Esophagus squamous epithelium (tissue), 5 donors: ENCODE results near the gene MADCAM1. TPM values are rescaled to one million over a fixed set of nuclear protein-coding genes. Genes with fewer than 3 reads are reported as not detected.

Source experiments
- DNase-seq: peaks from one replicate; lab custom pipeline; 2025; lab: John Stamatoyannopoulos, UW
- H3K27ac ChIP-seq, 4 donors: fragments of 200-600 bp; sonication (generic); one replicate each; pipeline ENCODE4 v1.5.1; 2016 to 2019; ENCODE audit warnings: mild to moderate bottlenecking in 1 of 4
- H3K27me3 ChIP-seq, 4 donors: fragments of 200-600 bp; sonication (generic); 1 replicate in 3 of 4; 2 replicates in 1 of 4; pipeline versions ENCODE4 v1.5.1 to v1.6.0; 2017 to 2021; ENCODE audit warnings: antibody characterized with exemption in 1 of 4
- H3K36me3 ChIP-seq, 3 donors: fragments of 200-600 bp; sonication (generic); one replicate each; pipeline ENCODE4 v1.5.1; 2016 to 2019
- H3K4me1 ChIP-seq, 3 donors: fragments of 200-600 bp; sonication (generic); one replicate each; pipeline ENCODE4 v1.5.1; 2017 to 2019
- H3K4me3 ChIP-seq, 4 donors: fragments of 200-600 bp; sonication (generic); 1 replicate in 3 of 4; 2 replicates in 1 of 4; pipeline ENCODE4 v1.5.1; 2016 to 2019; ENCODE audit warnings: mild to moderate bottlenecking in 2 of 4, moderate library complexity in 1 of 4
- H3K9me3 ChIP-seq, 3 donors: fragments of 200-600 bp; sonication (generic); one replicate each; pipeline ENCODE4 v1.5.1; 2016 to 2019
- POLR2A ChIP-seq, 4 donors: fragments of 450-650 bp; IDR thresholded peaks; one replicate each; pipeline ENCODE4 v1.6.1; 2017; ENCODE audit warnings: antibody characterized with exemption in 4 of 4, mild to moderate bottlenecking in 4 of 4, moderate library complexity in 3 of 4
- WGBS, 2 donors: methylation state at CpG; one replicate each; pipeline ENCODE4 v1.1.5; 2018; 5-methylcytosine and 5-hydroxymethylcytosine counted together
- intact Hi-C: fragments of 100-400 bp; cut with DNase I; formaldehyde crosslinking; loops from one replicate; pipeline ENCODE4 v1.15.0; 2022
- total RNA-seq, 4 donors: library from RNA; depleted of rRNA; stranded (reverse); fragments of >200 nt; gene quantifications; one replicate each; pipeline ENCODE4 v1.1.0, GENCODE V29; 2016
- TF ChIP-seq, protein P1 (sequence below), 6 experiments: fragments of 450-650 bp in 4 of 6; fragments of 200-600 bp in 2 of 6; sonication (generic) in 2 of 6; IDR thresholded peaks; one replicate each; pipeline ENCODE4 v1.5.1; 2016 to 2019; ENCODE audit warnings: antibody characterized with exemption in 6 of 6, mild to moderate bottlenecking in 4 of 6, moderate library complexity in 4 of 6
- donor health status: DM: yes; HTN: yes; CAD: no.

Gene MADCAM1
- total RNA-seq, 4 donors from 2014 or later: 0.19 to 0.40 TPM; not detected in 2

- 80 to 83% methylated on average over 19 to 23 of the region's 40 CpGs for WGBS, 2 donors
- Histone ChIP-seq H3K4me1 (peaks cover 8 to 20% (median 13%) of the 10 kb centered on the region in 3 donors), H3K27ac (no peak overlapping the region), H3K9me3 (no peaks in the 10 kb centered on the region), H3K36me3 (peaks cover 20 to 75% (median 49%) of the 10 kb centered on the region in 3 donors), H3K27me3 (no peaks in the 10 kb centered on the region), H3K4me3 (no peak overlapping the region)
- TF ChIP-seq, protein P1, sequence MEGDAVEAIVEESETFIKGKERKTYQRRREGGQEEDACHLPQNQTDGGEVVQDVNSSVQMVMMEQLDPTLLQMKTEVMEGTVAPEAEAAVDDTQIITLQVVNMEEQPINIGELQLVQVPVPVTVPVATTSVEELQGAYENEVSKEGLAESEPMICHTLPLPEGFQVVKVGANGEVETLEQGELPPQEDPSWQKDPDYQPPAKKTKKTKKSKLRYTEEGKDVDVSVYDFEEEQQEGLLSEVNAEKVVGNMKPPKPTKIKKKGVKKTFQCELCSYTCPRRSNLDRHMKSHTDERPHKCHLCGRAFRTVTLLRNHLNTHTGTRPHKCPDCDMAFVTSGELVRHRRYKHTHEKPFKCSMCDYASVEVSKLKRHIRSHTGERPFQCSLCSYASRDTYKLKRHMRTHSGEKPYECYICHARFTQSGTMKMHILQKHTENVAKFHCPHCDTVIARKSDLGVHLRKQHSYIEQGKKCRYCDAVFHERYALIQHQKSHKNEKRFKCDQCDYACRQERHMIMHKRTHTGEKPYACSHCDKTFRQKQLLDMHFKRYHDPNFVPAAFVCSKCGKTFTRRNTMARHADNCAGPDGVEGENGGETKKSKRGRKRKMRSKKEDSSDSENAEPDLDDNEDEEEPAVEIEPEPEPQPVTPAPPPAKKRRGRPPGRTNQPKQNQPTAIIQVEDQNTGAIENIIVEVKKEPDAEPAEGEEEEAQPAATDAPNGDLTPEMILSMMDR (IDR thresholded peaks at IDR 0.05): no peak
- TF ChIP-seq POLR2A (IDR thresholded peaks at IDR 0.05): no peak
- intact Hi-C loops: no loop called here
- DNase-seq: no peak
Observed at GRCh38 chr19:538641-539428, 42.5 kb downstream of the MADCAM1 start.

GRCh38 chr19:539429-540030, 43.2 kb downstream of the MADCAM1 start:
- intact Hi-C loops: no loop called here
- Histone ChIP-seq H3K36me3 (peaks cover 20 to 75% (median 49%) of the 10 kb centered on the region in 3 donors), H3K4me3 (no peak overlapping the region), H3K27me3 (no peaks in the 10 kb centered on the region), H3K27ac (no peak overlapping the region), H3K4me1 (peaks cover 7 to 16% (median 9%) of the 10 kb centered on the region in 3 donors), H3K9me3 (no peaks in the 10 kb centered on the region)
- 83% methylated on average over 1 of the region's 30 CpGs; no CpG with 5 or more reads in 1 of the 2 donors for WGBS, 2 donors
- no peak for TF ChIP-seq POLR2A (IDR thresholded peaks at IDR 0.05)
- TF ChIP-seq, protein P1 (IDR thresholded peaks at IDR 0.05): no peak
- DNase-seq: no peak

DNA sequence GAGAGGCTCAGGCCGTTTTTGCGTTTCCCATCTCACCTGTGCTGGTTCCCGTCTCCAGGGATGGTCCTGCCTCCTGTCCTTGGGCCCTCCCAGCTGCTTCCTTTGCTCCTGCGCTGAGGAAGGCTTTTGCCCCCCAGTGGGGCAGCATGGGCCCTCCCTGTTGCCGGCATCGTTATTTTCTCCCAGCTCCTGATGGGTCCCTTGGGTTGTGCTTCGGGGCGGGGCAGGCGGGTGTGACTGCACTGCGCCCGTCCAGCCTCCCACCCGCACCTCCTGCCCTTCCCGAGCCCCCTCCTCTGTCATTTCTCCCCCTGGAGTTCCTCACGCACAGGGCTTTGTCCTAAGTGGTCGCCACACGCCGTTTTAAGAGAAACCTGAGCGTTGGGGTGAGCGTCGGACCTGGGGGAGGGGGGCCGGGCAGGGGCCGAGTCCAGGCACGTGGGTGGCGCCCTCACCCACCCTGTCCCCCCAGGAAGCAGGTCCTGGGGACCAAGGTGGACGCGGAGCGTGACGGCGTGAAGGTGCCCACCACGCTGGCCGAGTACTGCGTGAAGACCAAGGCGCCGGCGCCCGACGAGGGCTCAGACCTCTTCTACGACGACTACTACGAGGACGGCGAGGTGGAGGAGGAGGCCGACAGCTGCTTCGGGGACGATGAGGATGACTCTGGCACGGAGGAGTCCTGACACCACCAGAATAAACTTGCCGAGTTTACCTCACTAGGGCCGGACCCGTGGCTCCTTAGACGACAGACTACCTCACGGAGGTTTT, 44.8 kb downstream of the MADCAM1 start:
- H3K27ac ChIP-seq: no peak overlapping the region
- H3K4me3 ChIP-seq: no peak overlapping the region
- intact Hi-C loops: no loop called here
- DNase-seq: no peak
- H3K9me3 ChIP-seq: no peaks in the 10 kb centered on the region
- peaks cover 17 to 63% (median 46%) of the 10 kb centered on the region in 3 donors for H3K36me3 ChIP-seq
- TF ChIP-seq, protein P1 (IDR thresholded peaks at IDR 0.05): no peak
- TF ChIP-seq POLR2A (IDR thresholded peaks at IDR 0.05): no peak
- H3K27me3 ChIP-seq: no peaks in the 10 kb centered on the region
- WGBS, 2 donors: 86 to 90% methylated on average over 23 to 27 of the region's 51 CpGs
- peaks cover 0 to 4% (median 0%) of the 10 kb centered on the region in 3 donors for H3K4me1 ChIP-seq

DNA sequence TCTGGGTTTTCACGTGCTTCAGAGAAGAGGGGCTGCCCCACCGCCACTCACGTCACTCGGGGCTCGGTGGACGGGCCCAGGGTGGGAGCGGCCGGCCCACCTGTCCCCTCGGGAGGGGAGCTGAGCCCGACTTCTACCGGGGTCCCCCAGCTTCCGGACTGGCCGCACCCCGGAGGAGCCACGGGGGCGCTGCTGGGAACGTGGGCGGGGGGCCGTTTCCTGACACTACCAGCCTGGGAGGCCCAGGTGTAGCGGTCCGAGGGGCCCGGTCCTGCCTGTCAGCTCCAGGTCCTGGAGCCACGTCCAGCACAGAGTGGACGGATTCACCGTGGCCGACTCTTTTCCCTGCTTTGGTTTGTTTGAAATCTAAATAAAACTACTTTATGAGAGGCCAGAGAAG, 45.4 kb downstream of the MADCAM1 start:
- TF ChIP-seq, protein P1 (IDR thresholded peaks at IDR 0.05): no peak
- no peak for TF ChIP-seq POLR2A (IDR thresholded peaks at IDR 0.05)
- no peak for DNase-seq
- intact Hi-C loops: no loop called here
- H3K4me3 ChIP-seq: no peak overlapping the region
- H3K27me3 ChIP-seq: no peaks in the 10 kb centered on the region
- WGBS, 2 donors: 88% methylated on average over 3 of the region's 26 CpGs; no CpG with 5 or more reads in 1 of the 2 donors
- no peaks in the 10 kb centered on the region for H3K9me3 ChIP-seq
- H3K36me3 ChIP-seq: peaks cover 11 to 57% (median 39%) of the 10 kb centered on the region in 3 donors
- no peak overlapping the region for H3K27ac ChIP-seq
- peaks cover 0 to 4% (median 0%) of the 10 kb centered on the region in 3 donors for H3K4me1 ChIP-seq
